Measurements from ENCODE around the gene ZNF280B.
"Not testable (repeated sequence)": the region's sequence is repeated elsewhere in the genome, so short reads cannot be mapped to it uniquely, and the experiment has no call there.

ZNF280B gene

DNA sequence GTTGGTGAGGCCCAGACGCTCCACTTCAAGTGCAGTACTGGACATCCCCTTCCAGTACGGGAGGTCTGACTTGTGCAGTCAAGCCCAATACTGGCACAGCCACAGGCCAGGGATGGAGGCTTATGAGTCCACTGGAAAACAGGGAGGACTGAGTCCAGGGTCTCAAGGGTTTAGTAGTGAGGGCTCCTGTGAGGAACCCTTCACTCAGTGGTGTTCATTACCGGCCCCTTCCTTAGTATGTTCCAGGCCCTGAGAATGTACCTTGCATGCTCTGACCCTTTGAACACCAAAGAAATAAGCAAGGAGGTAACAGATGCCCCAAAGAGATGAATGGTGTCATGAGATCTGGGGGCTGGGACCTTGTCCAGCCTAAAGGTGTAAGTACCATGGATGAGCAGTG is 38.7 kb upstream of the ZNF280B start:
- no peaks in the 10 kb centered on the region for H3K36me3 Mint-ChIP-seq
- DNase-seq (no peak), ATAC-seq (replicated peaks) (no peak)
- peaks cover 6 to 9% of the 10 kb centered on the region in 2 donors for H3K4me1 Mint-ChIP-seq
- no peaks in the 10 kb centered on the region for H3K9me3 Mint-ChIP-seq
- peaks cover 0 to 5% of the 10 kb centered on the region in 2 donors for H3K27me3 Mint-ChIP-seq
- no peak overlapping the region for H3K4me3 Mint-ChIP-seq
- H3K27ac Mint-ChIP-seq, result no peak overlapping the region

DNA sequence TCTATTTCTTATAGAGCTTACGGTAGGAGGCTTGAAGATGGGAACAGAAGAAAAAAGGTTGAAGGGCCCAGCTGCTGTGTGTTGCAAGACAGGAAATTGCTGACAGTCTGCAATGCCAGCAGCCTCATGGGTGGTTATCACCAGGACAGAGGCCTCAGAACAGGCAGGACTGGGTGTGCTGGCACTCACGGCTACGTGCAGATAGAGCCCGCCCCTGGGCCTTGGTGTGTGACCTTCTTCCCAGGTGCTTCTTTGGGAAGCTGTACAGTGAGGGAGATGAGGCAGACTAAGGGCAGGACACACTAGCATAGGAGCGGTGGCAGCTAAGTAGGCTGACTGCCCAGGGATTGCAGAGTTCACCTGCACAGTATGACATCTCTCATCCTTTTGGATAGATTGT is 37.9 kb upstream of the ZNF280B start:
- H3K36me3 Mint-ChIP-seq, result no peaks in the 10 kb centered on the region

DNA sequence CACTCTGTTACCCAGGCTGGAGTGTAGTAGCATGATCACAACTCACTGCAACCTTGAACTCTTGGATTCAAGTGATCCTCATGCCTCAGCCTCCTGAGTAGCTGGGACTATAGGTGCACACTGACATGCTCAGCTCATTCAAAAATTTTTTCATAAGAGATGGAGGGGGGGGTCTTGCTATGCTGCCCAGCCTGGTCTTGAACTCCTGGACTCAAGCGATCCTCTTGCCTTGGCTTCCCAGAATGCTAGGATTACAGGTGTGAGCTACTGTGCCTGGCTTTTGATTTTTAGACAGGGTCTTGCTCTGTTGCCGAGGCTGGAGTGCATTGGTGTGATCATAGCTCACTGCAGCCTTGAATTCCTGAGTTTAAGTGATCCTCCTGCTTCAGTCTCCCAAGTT is 36.5 kb upstream of the ZNF280B start:
- H3K9me3 Mint-ChIP-seq, result no peaks in the 10 kb centered on the region
- no peaks in the 10 kb centered on the region for H3K36me3 Mint-ChIP-seq
- ATAC-seq (replicated peaks) (no peak), DNase-seq (no peak)
- no peak overlapping the region for H3K4me3 Mint-ChIP-seq
- no peak overlapping the region for H3K27ac Mint-ChIP-seq
- peaks cover 6 to 9% of the 10 kb centered on the region in 2 donors for H3K4me1 Mint-ChIP-seq
- peaks cover 0 to 5% of the 10 kb centered on the region in 2 donors for H3K27me3 Mint-ChIP-seq

More for the DNA sequence above, 37.9 kb upstream of the ZNF280B start:
- Mint-ChIP-seq H3K4me1 (peaks cover 6 to 9% of the 10 kb centered on the region in 2 donors), H3K4me3 (no peak overlapping the region), H3K9me3 (no peaks in the 10 kb centered on the region), H3K27me3 (peaks cover 0 to 5% of the 10 kb centered on the region in 2 donors), H3K27ac (no peak overlapping the region)
- ATAC-seq (replicated peaks) (no peak), DNase-seq (no peak)

DNA sequence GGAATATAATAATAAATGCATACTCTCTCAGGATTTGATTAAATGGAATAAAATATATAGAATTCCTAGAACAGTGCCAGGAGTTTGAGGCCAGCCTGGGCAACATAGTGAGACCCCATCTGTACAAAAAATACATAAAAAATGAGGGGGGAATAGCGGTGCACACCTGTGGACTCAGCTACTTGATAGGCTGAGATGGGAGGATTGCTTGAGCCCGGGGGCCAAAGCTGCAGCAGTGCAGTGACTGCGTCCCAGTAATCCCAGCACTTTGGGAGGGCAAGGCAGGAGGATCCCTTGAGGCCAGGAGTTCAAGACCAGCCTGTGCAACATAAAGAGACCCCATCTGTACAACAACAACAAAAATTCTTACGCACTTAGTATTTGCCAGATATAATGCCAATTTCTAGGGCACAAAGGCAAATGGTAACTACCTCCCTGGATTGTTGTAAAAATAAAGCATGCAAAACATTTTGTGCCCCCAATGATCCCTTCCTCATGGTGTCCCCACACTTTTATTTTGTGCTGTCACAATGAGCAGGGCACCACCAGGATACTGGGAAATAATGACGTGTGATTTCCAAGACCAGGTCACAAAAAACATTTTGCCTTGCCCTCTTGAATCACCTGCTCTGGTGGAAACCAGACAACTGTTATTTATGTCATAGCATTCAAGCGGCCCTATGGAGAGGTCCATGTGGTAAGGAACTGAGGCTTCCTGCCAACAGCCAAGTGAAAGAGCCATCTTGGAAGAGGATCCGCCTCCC is 29.9 kb upstream of the ZNF280B start:
- Mint-ChIP-seq H3K36me3 (no peaks in the 10 kb centered on the region), H3K27ac (no peak overlapping the region), H3K4me1 (no peaks in the 10 kb centered on the region), H3K27me3 (peaks cover 0 to 5% of the 10 kb centered on the region in 2 donors), H3K9me3 (no peaks in the 10 kb centered on the region), H3K4me3 (no peak overlapping the region)
- ATAC-seq (replicated peaks) (no peak), DNase-seq (no peak)

DNA sequence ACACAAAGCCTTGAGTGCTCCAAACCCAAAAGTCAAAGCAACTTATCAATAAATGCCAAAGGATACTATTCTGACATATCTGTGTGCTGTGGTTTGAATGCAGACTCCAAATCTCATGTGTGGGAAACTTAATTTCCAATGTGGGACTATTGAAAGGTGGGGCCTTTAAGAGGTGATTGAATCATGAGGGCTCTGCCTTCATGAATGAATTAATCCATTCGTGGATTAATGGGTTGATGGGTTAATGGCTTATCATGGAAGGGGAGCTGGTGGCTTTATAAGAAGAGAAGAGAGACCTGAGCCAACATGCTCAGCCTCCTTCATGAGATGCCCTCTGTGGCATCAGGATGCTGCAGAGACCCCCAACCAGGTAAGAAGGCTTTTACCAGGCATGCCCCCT is 28.4 kb upstream of the ZNF280B start:
- no peaks in the 10 kb centered on the region for H3K9me3 Mint-ChIP-seq
- H3K27me3 Mint-ChIP-seq, result no peaks in the 10 kb centered on the region
- no peak overlapping the region for H3K27ac Mint-ChIP-seq
- no peak for DNase-seq
- H3K4me1 Mint-ChIP-seq, result no peaks in the 10 kb centered on the region
- no peak overlapping the region for H3K4me3 Mint-ChIP-seq
- no peaks in the 10 kb centered on the region for H3K36me3 Mint-ChIP-seq
- ATAC-seq (replicated peaks), result no peak

DNA sequence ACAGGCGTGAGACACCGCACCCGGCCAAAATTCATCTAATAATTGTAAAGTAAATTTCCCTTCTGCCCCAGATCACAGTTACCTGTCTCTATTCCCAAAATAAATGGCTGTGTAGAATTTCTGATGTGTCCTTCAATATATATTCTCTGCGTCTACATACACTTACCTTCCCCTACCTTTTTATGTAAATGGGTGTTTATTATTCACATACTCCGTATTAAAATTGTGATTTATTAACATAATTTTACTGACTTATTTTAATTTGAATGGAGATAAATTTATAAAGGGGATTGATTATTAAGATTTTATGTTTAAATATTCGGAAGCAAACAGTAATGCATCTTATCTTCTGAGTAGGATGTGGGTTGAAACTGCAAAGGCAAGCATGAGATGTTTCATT is 28.0 kb upstream of the ZNF280B start:
- Mint-ChIP-seq H3K27me3 (no peaks in the 10 kb centered on the region), H3K27ac (no peak overlapping the region), H3K36me3 (no peaks in the 10 kb centered on the region), H3K4me3 (no peak overlapping the region), H3K4me1 (no peaks in the 10 kb centered on the region), H3K9me3 (no peaks in the 10 kb centered on the region)
- DNase-seq (no peak), ATAC-seq (replicated peaks) (no peak)

DNA sequence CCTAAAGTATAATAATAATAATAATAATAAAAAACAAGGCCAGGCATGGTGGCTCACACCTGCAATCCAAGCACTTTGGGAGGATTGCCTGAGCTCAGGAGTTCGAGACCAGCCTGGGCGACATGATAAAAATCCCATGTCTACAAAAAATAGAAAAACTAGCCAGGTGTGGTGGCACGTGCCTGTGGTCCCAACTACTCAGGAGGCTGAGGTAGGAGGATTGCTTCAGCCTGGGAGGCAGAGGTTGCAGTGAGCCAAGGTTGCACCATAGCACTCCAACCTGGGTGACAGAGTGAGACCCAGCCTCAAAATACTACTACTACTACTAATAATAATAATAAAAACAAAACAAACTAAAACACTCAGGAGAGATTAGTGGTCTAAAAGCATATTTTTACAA is 27.1 kb upstream of the ZNF280B start:
- H3K4me1 Mint-ChIP-seq, result no peaks in the 10 kb centered on the region
- H3K9me3 Mint-ChIP-seq, result no peaks in the 10 kb centered on the region
- no peak overlapping the region for H3K27ac Mint-ChIP-seq
- ATAC-seq (replicated peaks) (no peak), DNase-seq (no peak)
- H3K4me3 Mint-ChIP-seq, result no peak overlapping the region
- H3K27me3 Mint-ChIP-seq, result no peaks in the 10 kb centered on the region
- no peaks in the 10 kb centered on the region for H3K36me3 Mint-ChIP-seq

DNA sequence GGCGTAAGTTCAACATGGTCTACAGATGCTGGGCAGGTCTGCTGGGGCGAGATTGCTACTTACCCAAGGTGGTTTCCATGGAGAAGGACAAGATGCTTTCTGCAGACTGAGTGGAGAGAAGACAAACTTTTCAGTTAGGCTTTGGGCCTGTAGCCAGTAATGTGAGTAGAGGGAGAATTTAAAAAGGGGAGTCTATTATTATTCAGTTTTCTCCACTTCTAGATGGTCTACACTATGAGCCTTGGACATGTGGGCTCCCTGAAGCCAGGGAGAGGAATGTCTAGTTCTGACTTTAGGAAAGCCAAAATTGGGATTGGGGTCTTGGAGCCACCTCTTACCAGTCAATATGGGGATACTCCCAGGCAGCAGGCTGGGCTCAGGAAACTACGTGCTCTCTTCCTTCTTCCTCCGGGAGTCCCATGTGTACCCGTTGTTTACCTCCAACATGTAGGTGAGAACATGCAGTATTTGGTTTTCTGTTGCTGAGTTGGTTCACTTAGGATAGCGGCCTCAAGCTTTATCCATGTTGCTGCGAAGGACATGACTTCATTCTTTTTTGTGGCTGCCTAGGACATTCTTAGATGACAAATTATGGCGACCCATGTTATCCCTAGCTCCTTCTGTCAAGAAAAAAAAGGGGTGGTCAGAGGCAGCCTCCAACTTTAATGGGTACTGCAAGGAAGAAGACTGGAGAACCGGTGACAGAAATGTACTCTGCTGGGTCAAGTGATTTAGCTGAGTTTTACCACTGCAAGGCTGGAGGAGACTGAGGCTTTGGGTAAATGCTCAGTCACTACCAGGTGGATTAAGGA is 26.3 kb upstream of the ZNF280B start:
- Mint-ChIP-seq H3K9me3 (no peaks in the 10 kb centered on the region), H3K4me1 (no peaks in the 10 kb centered on the region), H3K4me3 (no peak overlapping the region), H3K27ac (no peak overlapping the region), H3K27me3 (no peaks in the 10 kb centered on the region), H3K36me3 (no peaks in the 10 kb centered on the region)
- DNase-seq (no peak), ATAC-seq (replicated peaks) (no peak)

DNA sequence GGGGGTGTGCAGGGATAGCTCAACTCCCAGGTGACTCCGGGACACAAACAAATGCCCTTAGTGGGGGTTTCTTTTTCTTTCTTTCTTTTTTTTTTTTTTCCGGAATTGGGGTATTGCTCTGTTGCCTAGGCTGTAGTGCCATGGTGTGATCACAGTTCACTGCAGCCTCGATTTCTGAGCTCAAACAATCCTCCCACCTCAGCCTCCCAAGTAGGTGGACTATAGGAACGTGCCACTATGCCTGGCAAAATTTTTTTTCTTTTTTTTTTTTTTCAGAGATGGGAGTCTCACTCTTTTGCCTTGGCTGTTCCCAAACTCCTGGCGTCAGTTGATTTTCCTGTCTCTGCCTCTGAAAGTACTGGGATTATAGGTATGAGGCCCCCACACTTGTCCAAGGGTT is 25.3 kb upstream of the ZNF280B start:
- H3K4me1 Mint-ChIP-seq, result no peaks in the 10 kb centered on the region
- H3K4me3 Mint-ChIP-seq, result no peak overlapping the region
- ATAC-seq (replicated peaks) (no peak), DNase-seq (no peak)
- H3K27me3 Mint-ChIP-seq, result no peaks in the 10 kb centered on the region
- no peaks in the 10 kb centered on the region for H3K9me3 Mint-ChIP-seq
- no peaks in the 10 kb centered on the region for H3K36me3 Mint-ChIP-seq
- no peak overlapping the region for H3K27ac Mint-ChIP-seq

DNA sequence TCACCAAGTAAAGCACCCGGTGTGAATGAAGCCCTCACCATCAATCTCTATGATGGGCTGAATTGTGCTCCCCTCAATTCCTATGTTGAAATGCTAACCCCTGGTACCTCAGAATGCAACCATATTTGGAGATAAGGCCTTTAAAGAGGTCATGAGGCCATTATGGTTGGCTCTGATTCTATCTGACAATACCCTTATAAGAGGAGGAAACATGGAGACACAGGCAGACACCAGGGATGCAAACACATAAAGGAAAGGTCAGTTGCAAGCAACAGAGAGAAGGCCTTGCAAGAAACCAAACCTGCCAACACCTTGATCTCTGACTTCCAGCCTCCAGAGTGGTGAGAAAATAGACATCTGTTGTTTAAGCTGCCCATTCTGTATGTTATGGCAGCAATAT is 24.9 kb upstream of the ZNF280B start:
- Mint-ChIP-seq H3K4me3 (no peak overlapping the region), H3K27me3 (no peaks in the 10 kb centered on the region), H3K9me3 (peaks cover 0 to 2% of the 10 kb centered on the region in 2 donors), H3K4me1 (no peaks in the 10 kb centered on the region), H3K36me3 (peaks cover 0 to 2% of the 10 kb centered on the region in 2 donors), H3K27ac (no peak overlapping the region)
- no peak for DNase-seq
- no peak for ATAC-seq (replicated peaks)

DNA sequence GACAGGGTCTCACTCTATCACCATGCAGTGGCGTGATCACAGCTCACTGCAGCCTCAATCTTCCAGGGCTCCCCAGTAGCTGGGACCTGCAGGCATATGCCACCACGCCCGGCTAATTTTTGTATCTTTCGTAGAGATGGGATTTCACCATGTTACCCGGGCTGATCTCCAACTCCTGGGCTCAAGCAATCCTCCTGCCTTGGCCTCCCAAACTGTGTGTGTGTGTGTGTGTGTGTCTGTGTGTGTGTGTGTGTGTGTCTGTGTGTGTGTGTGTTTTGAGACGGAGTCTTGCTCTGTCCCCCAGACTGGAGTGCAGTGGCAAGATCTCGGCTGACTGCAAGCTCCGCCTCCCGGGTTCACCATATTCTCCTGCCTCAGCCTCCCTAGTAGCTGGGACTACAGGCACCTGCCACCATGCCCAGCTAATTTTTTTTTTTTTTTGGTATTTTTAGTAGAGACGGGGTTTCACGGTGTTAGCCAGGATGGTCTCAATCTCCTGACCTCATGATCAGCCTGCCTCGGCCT is 24.1 kb upstream of the ZNF280B start:
- not testable (repeated sequence) for ATAC-seq (replicated peaks); H3K4me3 Mint-ChIP-seq; H3K4me1 Mint-ChIP-seq; DNase-seq; H3K9me3 Mint-ChIP-seq; H3K27ac Mint-ChIP-seq; H3K27me3 Mint-ChIP-seq; H3K36me3 Mint-ChIP-seq

DNA sequence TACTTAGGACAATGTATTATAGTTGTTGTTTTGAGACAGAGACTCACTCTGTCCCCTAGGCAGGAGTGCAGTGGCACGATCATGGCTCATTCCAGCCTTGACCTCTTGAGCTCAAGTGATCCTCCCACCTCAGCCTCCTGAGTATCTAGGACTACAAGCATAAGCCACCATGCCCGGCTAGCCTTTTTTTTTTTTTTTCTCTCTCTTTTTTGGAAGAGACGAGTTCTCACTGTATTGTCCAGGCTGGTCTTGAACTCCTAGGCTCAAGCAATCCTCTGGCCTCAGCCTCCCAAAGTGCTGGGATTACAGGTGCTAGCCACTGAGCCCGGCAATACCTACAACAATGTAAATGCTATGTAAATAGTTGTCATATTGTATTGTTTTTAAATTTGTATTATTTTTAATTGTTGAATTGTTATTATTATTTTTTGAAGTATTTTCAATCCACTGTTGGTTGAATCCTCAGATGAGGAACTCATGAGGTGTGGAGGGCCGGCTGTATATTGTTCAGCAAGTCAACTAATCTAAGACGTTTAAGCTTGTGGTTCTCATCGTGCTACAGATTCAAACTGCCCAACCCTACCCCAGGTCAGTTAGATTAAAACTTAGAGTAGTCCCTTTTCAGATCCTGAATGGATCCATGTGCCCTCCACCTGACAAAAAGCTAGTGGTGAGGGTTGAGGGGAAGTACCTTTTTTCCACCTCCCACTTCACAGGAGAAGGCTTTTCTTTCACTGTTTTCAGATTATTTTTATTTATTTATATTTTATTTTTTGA is 23.4 kb upstream of the ZNF280B start:
- peaks cover 4 to 8% of the 10 kb centered on the region in 2 donors for H3K9me3 Mint-ChIP-seq
- H3K4me3 Mint-ChIP-seq, result no peak overlapping the region
- no peak for ATAC-seq (replicated peaks)
- DNase-seq, result no peak
- H3K27me3 Mint-ChIP-seq, result no peaks in the 10 kb centered on the region
- no peaks in the 10 kb centered on the region for H3K4me1 Mint-ChIP-seq
- H3K27ac Mint-ChIP-seq, result no peak overlapping the region
- peaks cover 0 to 7% of the 10 kb centered on the region in 2 donors for H3K36me3 Mint-ChIP-seq

DNA sequence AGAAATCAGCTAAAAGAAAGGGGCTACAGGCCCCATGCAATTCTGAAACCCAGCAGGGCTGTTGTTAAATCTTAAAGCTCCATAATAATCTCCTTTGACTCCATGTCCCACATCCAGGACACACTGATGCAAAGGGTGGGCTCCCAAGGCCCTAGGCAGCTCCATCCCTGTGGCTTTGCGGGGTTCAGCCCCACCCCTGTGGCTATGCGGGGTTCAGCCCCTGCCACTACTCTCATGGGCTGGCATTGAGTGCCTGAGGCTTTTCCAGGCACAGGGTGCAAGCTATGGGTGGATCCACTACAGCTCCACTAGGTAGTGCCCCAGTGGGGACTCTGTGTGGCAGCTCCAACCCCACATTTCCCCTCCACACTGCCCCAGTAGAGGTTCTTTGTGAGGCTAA is 20.2 kb upstream of the ZNF280B start:
- H3K27me3 Mint-ChIP-seq, result peaks cover 0 to 4% of the 10 kb centered on the region in 2 donors
- peaks cover 0 to 7% of the 10 kb centered on the region in 2 donors for H3K36me3 Mint-ChIP-seq
- peaks cover 0 to 2% of the 10 kb centered on the region in 2 donors for H3K4me1 Mint-ChIP-seq
- H3K9me3 Mint-ChIP-seq, result peaks cover 6 to 11% of the 10 kb centered on the region in 2 donors
- H3K27ac Mint-ChIP-seq, result no peak overlapping the region
- DNase-seq (no peak), ATAC-seq (replicated peaks) (no peak)
- no peak overlapping the region for H3K4me3 Mint-ChIP-seq

DNA sequence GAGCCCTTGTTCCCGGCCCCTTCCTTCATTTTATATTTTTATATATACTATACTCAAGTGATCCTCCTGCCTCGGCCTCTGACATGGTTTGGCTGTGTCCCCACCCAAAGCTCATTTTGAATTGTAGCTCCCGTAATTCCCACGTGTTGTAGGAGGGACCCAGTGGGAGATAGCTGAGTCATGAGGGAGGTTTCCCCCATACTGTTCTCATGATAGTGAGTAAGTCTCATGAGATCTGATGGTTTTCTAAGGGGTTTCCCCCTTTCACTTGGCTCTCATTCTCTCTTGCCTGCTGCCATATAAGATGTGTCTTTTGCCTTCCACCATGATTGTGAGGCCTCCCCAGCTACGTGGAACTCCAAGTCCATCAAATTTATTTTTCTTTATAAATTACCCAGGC is 18.8 kb upstream of the ZNF280B start:
- DNase-seq (no peak), ATAC-seq (replicated peaks) (no peak)
- Mint-ChIP-seq H3K4me1 (peaks cover 0 to 5% of the 10 kb centered on the region in 2 donors), H3K4me3 (no peak overlapping the region), H3K9me3 (peaks cover 7 to 11% of the 10 kb centered on the region in 2 donors), H3K27me3 (peaks cover 0 to 4% of the 10 kb centered on the region in 2 donors), H3K36me3 (peaks cover 0 to 7% of the 10 kb centered on the region in 2 donors), H3K27ac (no peak overlapping the region)

Data from stimulated activated naive B cell treated with anti-CD40 and anti-IgM and Interleukin-4, amounts not matched to agents 10 μg/mL and 1 μg/mL and 100 μg/mL, for 72 hours (primary cell).